ENCODE measurements around the gene TENT5C. TPM values are rescaled to one million over a fixed set of nuclear protein-coding genes. Genes with fewer than 3 reads are reported as not detected.

TENT5C gene
- total and polyA plus RNA-seq, 10 of the 15 experiments (the other 5 are each of a cell fraction or from before 2014, with no cell fraction given): 0.19 to 2.4 (median 0.78) TPM

GRCh38 chr1:117569856-117570255 is 36.0 kb upstream of the TENT5C start:
- Histone ChIP-seq H3K4me1 (ENCODE audit: control insufficient read depth, insufficient read depth, low read length) (no peaks in the 10 kb centered on the region), H3K79me2 (ENCODE audit: control insufficient read depth, insufficient read depth, low read length) (no peaks in the 10 kb centered on the region), H3K27ac (ENCODE audit: control insufficient read depth, insufficient read depth) (no peak overlapping the region), H3K9ac (ENCODE audit: control insufficient read depth, insufficient read depth, low read length) (no peak overlapping the region), H3K36me3 (ENCODE audit: control insufficient read depth in 2 of 2, insufficient read depth in 2 of 2, low read length in 1 of 2) (no peaks in the 10 kb centered on the region), H3K4me3 (no peak overlapping the region), H3K9me3 (replicated peaks; ENCODE audit: control insufficient read depth, insufficient read depth, low read length) (no peaks in the 10 kb centered on the region), H3K27me3 (replicated peaks in 1 of 2; ENCODE audit: control insufficient read depth in 2 of 2, insufficient read depth in 2 of 2, low read length in 1 of 2) (peaks cover 0 to 3% of the 10 kb centered on the region in 2 experiments; a peak in 3 of 4 replicates), H4K20me1 (ENCODE audit: control insufficient read depth, insufficient read depth) (no peaks in the 10 kb centered on the region), H2AFZ (ENCODE audit: control insufficient read depth, low read depth, low read length) (no peak overlapping the region), H3K4me2 (ENCODE audit: control insufficient read depth, insufficient read depth) (no peak overlapping the region)
- RAD21 ChIA-PET (ENCODE audit: unreplicated experiment): no interaction called here
- SMC1A ChIA-PET (ENCODE audit: uncharacterized antibody, unreplicated experiment): no interaction called here
- no peak for ATAC-seq
- POLR2A ChIA-PET: no interaction called here
- CTCF ChIA-PET: no interaction called here
- in situ Hi-C loops (cut with MboI) (no loop called here), intact Hi-C loops (cut with micrococcal nuclease; ENCODE audit: unreplicated experiment) (no loop called here)
- no peak for FAIRE-seq
- BruUV-seq (replicated peaks): no TSS peak
- DNase-seq (ENCODE audit: low read depth, low spot score): no peak
- 25% methylated on average over 3 of the region's 3 CpGs for WGBS (ENCODE audit: insufficient coverage, insufficient replicate concordance, low lambda C conversion rate, missing lambda C conversion rate)
- TF ChIP-seq BRCA1 (IDR thresholded peaks at IDR 0.05; ENCODE audit: low read depth, low read length): no peak
- no peak for TF ChIP-seq EED (IDR thresholded peaks at IDR 0.05; ENCODE audit: low read depth)
- TF ChIP-seq BHLHE40 (IDR thresholded peaks at IDR 0.05; ENCODE audit: borderline replicate concordance in 1 of 2, low read depth in 2 of 2, low read length in 1 of 2): no peak
- no peak for TF ChIP-seq IRF4 (IDR thresholded peaks at IDR 0.05; ENCODE audit: low read depth, low read length)
- TF ChIP-seq, protein P1, sequence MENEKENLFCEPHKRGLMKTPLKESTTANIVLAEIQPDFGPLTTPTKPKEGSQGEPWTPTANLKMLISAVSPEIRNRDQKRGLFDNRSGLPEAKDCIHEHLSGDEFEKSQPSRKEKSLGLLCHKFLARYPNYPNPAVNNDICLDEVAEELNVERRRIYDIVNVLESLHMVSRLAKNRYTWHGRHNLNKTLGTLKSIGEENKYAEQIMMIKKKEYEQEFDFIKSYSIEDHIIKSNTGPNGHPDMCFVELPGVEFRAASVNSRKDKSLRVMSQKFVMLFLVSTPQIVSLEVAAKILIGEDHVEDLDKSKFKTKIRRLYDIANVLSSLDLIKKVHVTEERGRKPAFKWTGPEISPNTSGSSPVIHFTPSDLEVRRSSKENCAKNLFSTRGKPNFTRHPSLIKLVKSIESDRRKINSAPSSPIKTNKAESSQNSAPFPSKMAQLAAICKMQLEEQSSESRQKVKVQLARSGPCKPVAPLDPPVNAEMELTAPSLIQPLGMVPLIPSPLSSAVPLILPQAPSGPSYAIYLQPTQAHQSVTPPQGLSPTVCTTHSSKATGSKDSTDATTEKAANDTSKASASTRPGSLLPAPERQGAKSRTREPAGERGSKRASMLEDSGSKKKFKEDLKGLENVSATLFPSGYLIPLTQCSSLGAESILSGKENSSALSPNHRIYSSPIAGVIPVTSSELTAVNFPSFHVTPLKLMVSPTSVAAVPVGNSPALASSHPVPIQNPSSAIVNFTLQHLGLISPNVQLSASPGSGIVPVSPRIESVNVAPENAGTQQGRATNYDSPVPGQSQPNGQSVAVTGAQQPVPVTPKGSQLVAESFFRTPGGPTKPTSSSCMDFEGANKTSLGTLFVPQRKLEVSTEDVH (IDR thresholded peaks at IDR 0.05; ENCODE audit: low read depth, partially characterized antibody): no peak
- TF ChIP-seq, protein P2, sequence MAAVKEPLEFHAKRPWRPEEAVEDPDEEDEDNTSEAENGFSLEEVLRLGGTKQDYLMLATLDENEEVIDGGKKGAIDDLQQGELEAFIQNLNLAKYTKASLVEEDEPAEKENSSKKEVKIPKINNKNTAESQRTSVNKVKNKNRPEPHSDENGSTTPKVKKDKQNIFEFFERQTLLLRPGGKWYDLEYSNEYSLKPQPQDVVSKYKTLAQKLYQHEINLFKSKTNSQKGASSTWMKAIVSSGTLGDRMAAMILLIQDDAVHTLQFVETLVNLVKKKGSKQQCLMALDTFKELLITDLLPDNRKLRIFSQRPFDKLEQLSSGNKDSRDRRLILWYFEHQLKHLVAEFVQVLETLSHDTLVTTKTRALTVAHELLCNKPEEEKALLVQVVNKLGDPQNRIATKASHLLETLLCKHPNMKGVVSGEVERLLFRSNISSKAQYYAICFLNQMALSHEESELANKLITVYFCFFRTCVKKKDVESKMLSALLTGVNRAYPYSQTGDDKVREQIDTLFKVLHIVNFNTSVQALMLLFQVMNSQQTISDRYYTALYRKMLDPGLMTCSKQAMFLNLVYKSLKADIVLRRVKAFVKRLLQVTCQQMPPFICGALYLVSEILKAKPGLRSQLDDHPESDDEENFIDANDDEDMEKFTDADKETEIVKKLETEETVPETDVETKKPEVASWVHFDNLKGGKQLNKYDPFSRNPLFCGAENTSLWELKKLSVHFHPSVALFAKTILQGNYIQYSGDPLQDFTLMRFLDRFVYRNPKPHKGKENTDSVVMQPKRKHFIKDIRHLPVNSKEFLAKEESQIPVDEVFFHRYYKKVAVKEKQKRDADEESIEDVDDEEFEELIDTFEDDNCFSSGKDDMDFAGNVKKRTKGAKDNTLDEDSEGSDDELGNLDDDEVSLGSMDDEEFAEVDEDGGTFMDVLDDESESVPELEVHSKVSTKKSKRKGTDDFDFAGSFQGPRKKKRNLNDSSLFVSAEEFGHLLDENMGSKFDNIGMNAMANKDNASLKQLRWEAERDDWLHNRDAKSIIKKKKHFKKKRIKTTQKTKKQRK (IDR thresholded peaks at IDR 0.05; ENCODE audit: low read depth, low read length): no peak
- TF ChIP-seq MXI1 (IDR thresholded peaks at IDR 0.05; ENCODE audit: low read depth, low read length): no peak
- no peak for TF ChIP-seq MYC (IDR thresholded peaks at IDR 0.05; ENCODE audit: insufficient read depth, insufficient read length, insufficient replicate concordance, low read length, severe bottlenecking)
- TF ChIP-seq, protein P3, sequence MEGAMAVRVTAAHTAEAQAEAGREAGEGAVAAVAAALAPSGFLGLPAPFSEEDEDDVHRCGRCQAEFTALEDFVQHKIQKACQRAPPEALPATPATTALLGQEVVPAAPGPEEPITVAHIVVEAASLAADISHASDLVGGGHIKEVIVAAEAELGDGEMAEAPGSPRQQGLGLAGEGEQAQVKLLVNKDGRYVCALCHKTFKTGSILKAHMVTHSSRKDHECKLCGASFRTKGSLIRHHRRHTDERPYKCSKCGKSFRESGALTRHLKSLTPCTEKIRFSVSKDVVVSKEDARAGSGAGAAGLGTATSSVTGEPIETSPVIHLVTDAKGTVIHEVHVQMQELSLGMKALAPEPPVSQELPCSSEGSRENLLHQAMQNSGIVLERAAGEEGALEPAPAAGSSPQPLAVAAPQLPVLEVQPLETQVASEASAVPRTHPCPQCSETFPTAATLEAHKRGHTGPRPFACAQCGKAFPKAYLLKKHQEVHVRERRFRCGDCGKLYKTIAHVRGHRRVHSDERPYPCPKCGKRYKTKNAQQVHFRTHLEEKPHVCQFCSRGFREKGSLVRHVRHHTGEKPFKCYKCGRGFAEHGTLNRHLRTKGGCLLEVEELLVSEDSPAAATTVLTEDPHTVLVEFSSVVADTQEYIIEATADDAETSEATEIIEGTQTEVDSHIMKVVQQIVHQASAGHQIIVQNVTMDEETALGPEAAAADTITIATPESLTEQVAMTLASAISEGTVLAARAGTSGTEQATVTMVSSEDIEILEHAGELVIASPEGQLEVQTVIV (IDR thresholded peaks at IDR 0.05; ENCODE audit: borderline replicate concordance, partially characterized antibody): no peak
- TF ChIP-seq SP1 (IDR thresholded peaks at IDR 0.05; ENCODE audit: low read depth, low read length): no peak
- no peak for TF ChIP-seq CBX5 (IDR thresholded peaks at IDR 0.05; ENCODE audit: low read depth)
- no peak for TF ChIP-seq POLR2A (IDR thresholded peaks at IDR 0.05; ENCODE audit: low read depth, low read length)
- no peak for TF ChIP-seq ZBED1 (IDR thresholded peaks at IDR 0.05; ENCODE audit: borderline replicate concordance)

Data from GM12878 (cell line).